RPMI7951 (cell line): Measurements from ENCODE around the gene BAG3. TPM values are rescaled to one million over a fixed set of nuclear protein-coding genes. Genes with fewer than 3 reads are reported as not detected.

Experiments
- DNase-seq: peaks from one replicate; pipeline ENCODE4 v3.0.0-alpha.2; 2012; ENCODE audit warnings: low read depth
- total RNA-seq: library from RNA; depleted of rRNA; stranded (reverse); fragments of >200 nt; shearing (Covaris generic); gene quantifications from 2 replicates; pipeline ENCODE4 v1.2.3, GENCODE V29; 2014

BAG3 gene
- total RNA-seq, 1 experiment from 2014 or later = 13.9 TPM

GRCh38 chr10:119665901-119666708 lies 14.9 kb downstream of the BAG3 start:
- no peak for DNase-seq

- no peak for DNase-seq
Measured at GRCh38 chr10:119666709-119667004, 15.5 kb downstream of the BAG3 start.

- DNase-seq = peak; percentile 99
Measured at GRCh38 chr10:119667562-119668328, 16.6 kb downstream of the BAG3 start.

GRCh38 chr10:119668461-119668860 lies 17.3 kb downstream of the BAG3 start:
- no peak for DNase-seq

GRCh38 chr10:119669331-119669730 lies 18.2 kb downstream of the BAG3 start:
- no peak for DNase-seq

- no peak for DNase-seq
Measured at GRCh38 chr10:119669975-119670640, 18.9 kb downstream of the BAG3 start.

GRCh38 chr10:119670717-119671116 lies 19.5 kb downstream of the BAG3 start:
- DNase-seq = peak; percentile 44

- DNase-seq = no peak
Measured at GRCh38 chr10:119671381-119671780, 20.2 kb downstream of the BAG3 start.

- DNase-seq = no peak
Measured at GRCh38 chr10:119672291-119672690, 21.1 kb downstream of the BAG3 start.

GRCh38 chr10:119673271-119673670 lies 22.1 kb downstream of the BAG3 start:
- no peak for DNase-seq

- no peak for DNase-seq
Measured at GRCh38 chr10:119675483-119676170, 24.4 kb downstream of the BAG3 start.

GRCh38 chr10:119677126-119677525 lies 25.9 kb downstream of the BAG3 start:
- no peak for DNase-seq

- DNase-seq = peak; percentile 53
Measured at GRCh38 chr10:119677904-119678755, 26.9 kb downstream of the BAG3 start.

GRCh38 chr10:119679480-119679829 lies 28.3 kb downstream of the BAG3 start:
- DNase-seq = no peak

- peak; percentile 96 for DNase-seq
Measured at GRCh38 chr10:119680050-119680449, 28.9 kb downstream of the BAG3 start.

GRCh38 chr10:119680650-119681081 lies 29.5 kb downstream of the BAG3 start:
- DNase-seq = peak; percentile 81

- peak; percentile 93 for DNase-seq
Measured at GRCh38 chr10:119686465-119687191, 35.4 kb downstream of the BAG3 start.

GRCh38 chr10:119687192-119688032 lies 36.2 kb downstream of the BAG3 start:
- DNase-seq = peak; percentile 64

- peak; percentile 45 for DNase-seq
Measured at GRCh38 chr10:119688033-119688508, 36.9 kb downstream of the BAG3 start.
